NCI-H748 treated with DMSO at 0.1 percent for 48 hours (cell line): ENCODE measurements around the gene KCNN4.
A peak's percentile ranks its signal among the peaks of the same experiment; 100 is the strongest.
"Not testable (repeated sequence)": the region's sequence is repeated elsewhere in the genome, so short reads cannot be mapped to it uniquely, and the experiment has no call there.

Source experiments
- DNase-seq: peaks from one replicate; lab custom pipeline; 2025; lab: John Stamatoyannopoulos, UW

The KCNN4 gene

DNA sequence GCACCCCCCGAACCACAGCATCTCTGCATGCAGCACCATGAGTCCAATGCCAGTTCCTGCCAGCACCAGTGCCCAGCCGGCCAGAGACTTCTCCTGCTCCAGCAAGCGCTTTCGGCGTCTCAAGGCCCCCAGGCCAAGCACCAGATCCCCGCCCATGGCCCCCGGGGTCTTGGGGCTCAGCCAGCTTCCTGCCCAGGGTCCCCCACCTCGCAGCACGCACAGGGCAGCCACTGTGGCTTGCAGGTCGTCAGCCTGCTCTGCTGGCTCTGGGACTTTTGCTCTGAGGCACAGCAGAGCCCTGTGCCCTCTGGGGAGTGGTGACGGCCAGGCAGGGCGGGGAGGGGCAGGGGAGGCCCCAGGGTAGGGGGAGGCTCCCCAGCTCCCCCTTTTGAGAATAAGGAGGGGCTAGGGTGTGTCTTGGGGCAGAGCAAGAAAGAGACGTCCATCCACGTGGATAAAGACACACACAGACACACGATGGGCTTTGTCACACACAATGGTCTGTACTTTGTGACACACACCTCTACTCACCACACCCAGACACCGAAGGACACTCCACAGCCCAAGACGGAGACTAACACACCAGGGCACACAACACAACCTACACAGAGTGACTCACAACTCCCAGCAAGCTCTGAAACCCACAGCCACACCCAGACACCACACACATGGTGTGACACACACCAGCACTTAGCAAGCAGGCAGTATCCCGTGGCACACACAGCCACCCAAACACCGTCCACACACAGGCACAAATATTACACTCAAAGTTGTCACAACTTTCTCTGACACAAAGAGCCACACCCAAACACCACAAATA, at the start of gene KCNN4:
KCNN4 (minus strand) TSS at position 268 of the 820 bp plus-strand sequence; CDS start at position 156, 112 bp downstream.
- DNase-seq, result no peak

DNA sequence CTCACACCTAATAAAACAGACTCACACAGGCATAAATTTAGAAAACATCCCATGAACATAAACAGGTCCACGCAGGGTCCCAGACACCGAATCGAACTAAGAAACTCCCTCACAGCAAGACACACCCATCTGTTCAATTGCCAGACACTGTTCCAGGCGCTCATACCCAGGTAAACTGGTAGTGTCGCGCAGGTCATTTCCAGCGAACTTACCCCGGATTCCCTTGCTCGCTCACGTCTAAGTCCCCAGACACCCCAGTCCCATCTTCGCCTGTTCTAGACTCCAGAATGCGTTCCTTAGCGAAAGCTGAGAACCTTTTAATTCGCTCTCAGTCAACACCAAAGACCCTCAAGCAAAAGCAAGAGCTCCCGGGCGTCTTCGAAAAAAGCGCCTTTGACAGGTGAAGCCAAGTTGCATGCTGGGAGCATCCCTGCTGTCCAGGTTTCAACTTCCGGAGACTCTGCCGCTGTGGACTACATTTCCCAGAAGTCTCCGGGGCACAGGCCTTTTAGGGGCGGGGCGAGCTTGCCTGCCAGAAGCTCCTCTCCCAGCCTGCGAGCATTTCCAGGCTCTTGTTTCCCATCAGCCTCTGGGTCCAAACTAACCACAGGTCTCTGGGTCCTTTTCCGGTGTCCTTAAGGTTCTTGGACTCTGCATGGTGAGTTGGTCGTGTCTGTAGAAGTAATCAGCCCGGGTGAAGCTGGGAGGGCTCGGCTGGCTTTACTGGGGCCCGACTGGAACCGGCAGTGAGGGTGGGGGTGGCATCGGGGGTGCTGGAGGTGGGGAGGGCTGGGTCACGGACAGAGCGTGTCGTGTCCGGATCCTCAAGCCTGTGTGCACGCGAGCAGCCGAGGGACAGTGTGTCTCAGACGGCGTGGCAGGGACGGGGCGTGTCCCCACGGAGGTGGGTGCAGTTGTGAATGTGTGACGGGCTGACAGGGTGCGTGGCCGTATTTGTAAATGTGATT, 46.3 kb upstream of the KCNN4 start, which contains the start of gene ZNF283:
ZNF283 (plus strand) TSS at position 535 of the 968 bp plus-strand sequence. CDS start 6,184 bp downstream, outside the sequence.
- peak; percentile 88 for DNase-seq

DNA sequence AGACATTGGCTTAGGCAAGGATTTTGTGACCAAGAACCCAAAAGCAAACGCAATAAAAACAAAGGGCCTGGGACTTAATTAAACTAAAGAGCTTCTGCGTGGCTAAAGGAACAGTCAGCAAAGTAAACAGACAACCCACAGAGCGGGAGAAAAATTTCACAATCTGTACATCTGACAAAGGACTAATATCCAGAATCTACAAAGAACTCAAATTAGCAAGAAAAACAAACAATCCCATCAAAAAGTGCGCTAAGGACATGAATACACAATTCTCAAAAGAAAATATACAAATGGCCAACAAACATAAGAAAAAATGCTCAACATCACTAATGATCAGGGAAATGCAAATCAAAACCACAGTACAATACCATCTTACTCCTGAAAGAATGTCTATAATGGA, 43.8 kb upstream of the KCNN4 start:
- peak; percentile 36 for DNase-seq

DNA sequence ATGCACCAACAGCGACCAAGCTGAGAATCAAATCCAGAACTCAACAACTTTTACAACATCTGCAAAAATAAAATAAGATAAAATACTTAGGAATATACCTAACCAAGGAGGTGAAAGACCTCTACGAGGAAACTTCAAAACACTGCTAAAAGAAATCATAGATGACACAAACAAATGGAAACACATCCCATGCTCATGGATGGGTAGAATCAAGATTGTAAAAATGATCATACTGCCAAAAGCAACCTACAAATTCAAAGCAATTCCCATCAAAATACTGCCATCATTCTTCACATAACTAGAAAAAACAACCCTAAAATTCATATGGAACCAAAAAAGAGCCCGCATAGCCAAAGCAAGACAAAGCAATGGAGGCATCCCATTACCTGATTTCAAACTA, 43.1 kb upstream of the KCNN4 start:
- DNase-seq, result not testable (repeated sequence)

DNA sequence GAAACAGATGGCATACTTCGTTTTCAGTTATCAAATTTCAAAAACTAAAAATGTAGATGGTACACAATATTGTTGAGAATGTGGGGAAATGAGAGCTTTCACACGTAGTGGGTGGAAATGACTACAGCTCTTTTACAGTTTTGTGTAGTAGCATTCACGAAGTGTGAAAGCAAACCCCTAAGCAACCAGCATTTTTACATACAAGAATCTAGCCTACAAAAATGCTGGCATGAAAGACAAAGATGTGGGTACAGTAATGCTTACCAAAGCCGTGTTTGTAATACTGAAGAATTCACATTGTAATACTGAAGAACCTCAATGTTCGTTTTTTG, 40.1 kb upstream of the KCNN4 start:
- DNase-seq, result no peak

DNA sequence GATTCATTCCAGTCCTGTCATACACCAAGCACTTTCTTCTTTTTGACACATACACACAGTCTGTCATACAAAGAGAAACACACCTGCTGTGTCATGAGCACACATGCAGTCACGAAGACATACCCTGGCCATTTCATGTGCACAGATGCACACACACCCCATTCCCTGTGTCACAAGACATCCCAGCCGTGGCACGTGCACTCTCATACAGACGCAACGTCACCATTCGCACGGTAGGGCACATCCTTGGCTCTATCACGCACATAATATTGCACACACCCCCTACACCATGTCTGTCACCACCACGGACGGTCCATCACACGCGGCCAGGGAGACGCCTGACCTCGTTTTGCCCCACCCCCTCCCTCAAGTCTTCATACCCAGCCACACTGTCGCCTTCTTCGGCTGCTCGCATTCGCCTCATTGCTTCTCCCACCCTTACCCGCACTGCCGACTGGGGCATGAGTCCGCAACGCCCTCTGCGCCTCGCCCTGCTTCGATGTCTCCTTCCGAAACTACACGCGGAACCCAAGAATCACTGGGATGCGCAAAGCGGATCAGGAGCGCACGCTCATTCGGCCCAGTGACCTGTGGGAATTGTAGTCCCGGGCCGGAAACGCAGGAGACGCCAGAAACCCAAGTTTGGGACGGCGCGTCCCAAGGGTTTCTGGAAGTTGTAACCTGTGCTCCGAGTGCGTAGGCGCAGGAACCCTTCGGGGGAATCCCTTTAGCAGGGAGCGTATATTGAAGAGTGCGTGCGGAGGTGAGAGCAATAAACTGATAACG, 39.5 kb upstream of the KCNN4 start:
- no peak for DNase-seq

DNA sequence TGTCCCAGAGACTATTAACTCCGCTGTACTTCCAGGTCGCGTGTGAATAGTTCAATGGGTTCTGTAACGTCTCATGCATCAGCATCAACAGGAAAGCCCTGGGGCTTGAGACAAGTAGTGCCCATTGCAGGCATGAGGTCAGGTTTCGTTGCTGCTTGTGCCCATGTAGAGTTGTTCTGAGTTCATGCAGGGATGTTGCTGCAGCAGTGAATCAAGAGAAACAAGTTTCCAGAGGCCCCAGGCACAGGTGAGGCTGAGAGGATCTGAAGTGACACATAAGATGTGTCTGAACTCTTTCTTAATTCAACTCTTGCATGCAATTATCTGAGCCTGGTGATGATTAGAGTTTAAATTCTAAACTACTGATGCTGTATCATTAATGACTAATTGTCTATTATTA, 37.7 kb upstream of the KCNN4 start:
- DNase-seq, result no peak

DNA sequence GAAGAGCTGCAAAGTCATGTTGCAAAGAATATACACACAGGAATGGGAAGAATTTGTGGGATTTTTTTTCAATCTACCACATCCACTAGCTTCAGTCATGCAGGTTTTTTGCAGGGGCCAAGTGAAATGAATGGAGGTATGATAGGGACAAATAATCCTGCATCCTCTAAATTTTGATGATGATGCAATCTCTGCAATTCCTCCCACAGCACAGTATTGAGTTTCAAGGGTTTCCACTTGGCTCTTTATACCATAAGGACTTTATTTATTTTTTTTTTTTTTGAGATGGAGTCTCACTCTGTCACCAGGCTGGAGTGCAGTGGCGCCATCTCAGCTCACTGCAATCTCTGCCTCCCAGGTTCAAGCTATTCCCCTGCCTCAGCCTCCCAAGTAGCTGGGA, 36.7 kb upstream of the KCNN4 start:
- not testable (repeated sequence) for DNase-seq

DNA sequence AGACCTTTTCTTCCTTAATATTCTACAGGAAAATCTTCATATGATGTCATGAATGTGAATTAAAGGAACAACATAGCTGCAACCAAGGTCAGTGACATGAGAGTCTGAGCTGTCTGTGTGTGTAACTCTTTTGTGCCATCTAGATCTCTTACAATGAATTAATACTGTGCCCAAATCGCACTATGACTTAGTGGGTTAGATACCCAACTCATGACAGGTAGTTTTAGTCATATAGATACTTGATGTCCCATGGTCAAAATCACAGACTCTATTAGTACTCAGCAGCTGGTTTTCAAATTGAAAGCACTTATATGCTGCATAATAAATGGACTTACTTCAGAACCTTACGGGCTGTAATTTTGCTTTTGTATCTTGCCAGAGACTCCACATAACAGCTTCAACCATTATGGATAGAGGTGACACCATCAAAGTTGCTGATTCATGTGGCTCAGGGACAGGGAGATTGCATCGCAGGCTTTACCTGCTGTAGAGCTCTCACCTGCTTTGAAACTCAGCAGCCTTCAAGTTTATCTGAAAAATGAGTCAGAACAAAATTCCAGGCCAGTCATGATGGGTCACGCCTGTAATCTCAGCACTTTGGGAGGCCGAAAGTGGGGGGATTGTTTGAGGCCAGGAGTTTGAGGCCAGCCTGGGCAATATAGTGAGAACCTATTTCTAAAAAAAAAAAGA, 34.0 kb upstream of the KCNN4 start:
- no peak for DNase-seq

DNA sequence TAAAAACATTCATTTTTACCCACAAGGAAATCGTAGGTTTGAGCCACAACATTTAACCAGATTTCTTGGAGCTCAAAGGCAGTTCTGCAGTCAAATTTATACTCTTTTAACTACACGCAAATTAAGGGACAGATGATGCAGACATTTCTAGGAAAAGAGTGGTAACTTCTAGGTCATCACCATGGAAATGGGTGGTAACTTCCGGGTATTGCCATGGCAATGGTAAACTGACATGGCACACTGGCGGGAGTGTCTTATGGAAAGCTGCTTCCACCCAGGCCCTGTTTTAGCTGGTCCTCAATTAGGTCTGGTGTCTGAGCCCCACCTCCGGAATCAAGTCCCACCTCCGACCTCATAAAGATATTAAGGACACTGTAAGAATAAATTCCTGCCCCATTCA, 31.9 kb upstream of the KCNN4 start:
- no peak for DNase-seq

DNA sequence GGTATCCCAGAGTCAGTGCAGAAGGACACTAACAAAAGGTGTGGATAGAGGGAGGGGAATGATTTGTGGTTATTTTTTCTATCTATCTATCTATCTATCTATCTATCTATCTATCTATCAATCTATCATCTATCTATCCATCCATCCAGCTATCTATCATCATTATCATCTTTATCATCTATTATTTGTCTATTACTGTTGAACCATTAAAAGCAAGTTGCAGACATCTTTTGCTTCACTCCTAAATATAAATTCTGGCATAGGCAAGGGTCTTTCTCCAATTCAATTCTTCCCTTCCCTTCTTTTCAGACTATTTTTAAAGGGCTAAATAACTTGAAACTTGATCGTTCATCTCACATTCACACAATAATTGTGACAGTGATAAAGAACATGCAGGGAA, 31.5 kb upstream of the KCNN4 start:
- no peak for DNase-seq

DNA sequence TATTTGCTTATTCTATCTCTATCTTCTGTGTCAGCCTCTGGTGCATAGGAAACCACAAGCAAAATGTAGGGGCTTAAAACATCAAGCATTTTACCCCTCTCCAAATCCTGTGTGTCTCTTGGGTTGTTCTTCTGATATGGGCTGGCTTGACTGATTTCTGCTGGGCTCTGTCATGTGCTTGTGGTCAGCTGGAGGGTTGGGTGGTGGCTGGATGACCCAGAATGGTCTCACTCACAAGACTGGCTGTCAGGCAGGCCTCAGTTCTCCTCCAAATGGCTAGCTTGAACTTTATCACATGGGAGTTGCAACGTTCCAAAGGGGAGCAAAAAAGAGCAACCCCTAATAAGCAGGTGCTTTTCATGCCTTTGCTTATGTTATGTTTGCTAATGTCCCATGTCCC, 31.1 kb upstream of the KCNN4 start:
- DNase-seq, result no peak

DNA sequence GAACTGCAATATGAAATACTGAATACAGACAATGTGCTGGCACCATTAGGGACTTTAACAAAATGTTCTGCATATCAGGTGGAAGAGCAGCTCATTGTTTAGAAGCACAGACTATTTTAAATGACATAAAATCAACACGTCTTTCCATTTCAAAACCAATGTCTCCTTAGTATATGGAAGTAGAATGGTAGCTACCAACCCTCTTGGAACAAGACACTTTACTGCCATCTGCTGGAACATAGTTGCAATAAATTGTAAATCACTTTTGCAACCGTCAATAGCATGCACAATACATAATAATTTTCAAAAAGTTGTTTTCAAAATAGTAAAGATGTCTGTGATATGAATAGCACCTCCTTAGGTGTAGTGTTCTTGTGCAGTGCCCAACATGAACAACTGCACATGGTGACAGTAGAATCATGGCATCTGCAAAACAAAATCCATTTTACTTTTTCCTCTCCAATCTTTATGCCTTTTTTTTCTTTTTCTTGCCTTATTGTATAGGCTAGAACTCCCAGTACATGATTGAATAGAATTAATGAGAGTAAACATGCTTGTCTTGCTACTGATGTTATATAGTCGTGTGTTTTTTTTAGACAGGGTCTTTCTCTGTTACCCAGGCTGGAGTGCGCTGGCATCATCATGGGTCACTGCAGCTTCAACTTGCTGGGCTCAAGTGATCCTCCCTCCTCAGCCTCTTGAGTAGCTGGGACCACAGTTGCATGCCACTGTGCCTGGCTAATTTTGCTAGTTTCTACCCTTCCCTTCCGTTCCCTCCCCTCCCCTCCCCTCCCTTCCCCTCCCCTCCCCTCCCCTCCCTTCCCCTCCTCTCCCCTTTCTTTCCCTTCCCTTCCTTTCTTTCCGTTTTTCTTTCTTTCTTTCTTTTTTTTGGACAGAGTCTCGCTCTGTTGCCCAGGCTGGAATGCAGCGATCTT, 29.3 kb upstream of the KCNN4 start:
- peak; percentile 64 for DNase-seq

DNA sequence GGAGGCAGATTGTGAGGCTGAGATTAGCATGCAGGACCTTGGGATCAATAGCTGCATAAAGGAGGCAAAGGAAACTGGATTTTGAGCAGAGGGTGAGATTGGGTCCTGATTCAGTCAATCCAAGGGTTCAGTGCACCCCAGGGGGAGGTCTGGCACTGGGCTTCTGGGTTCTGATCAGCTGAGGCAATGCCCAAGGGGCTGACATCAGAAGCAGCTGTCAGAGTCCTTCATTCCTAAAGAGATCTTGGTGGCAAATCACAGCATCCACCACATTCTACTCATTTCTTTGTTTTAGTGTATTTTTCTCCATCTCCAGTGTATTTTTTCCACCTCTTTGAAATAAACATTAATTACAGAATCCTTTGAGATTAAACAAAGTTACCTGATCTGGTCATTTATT, 26.9 kb upstream of the KCNN4 start:
- no peak for DNase-seq

DNA sequence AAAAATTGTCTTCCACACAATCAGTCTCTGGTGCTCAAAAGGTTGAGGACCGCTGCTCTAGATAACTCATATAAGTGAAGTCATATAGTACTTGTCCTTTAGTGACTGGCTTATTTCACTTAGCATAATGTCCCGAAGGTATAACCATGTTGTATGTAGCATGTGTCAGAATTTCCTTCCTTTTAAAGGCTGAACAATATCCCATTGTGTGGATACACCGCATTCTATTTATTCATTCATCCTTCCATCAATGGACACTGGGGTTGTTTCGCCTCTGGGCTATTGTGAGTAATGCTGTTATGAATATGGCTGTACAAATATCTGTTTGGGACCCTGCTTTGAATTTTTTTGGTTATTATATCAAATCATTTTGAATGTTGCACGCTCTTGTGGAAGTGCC, 26.1 kb upstream of the KCNN4 start:
- no peak for DNase-seq

DNA sequence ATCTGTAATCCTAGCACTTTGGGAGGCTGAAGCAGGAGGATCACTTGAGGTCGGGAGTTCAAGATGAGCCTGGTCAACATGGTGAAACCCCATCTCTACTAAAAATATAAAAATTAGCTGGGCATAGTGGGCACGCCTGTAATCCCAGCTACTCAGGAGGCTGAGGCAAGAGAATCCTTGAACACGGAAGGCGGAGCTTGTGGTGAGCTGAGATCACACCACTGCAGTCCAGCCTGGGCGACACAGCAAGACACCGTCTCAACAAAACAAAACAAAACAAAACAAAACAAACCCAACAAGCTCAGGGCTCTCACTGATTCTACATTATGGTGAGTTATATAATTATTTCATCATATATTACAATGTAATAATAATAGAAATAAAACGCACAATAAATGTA, 25.6 kb upstream of the KCNN4 start:
- DNase-seq, result not testable (repeated sequence)

DNA sequence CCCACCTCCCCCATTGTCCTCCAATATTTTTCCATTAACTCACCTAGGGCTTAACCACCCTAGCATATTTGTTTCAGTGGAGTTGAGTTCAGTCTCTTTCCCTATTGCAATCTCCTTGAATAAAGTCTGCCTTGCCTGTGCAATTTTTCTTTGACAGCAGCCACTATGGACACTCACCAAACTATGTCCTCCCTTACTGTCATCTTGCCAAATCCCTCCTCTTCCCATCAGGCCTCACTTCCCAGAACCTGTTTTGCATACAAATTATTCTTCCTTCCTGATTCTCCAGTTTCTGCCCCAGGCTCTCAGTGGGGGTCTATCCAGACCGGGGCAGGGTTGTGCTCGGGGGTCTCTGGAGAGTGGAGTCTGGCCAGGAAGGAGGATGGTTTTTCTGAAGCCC, 23.7 kb upstream of the KCNN4 start:
- DNase-seq, result no peak

DNA sequence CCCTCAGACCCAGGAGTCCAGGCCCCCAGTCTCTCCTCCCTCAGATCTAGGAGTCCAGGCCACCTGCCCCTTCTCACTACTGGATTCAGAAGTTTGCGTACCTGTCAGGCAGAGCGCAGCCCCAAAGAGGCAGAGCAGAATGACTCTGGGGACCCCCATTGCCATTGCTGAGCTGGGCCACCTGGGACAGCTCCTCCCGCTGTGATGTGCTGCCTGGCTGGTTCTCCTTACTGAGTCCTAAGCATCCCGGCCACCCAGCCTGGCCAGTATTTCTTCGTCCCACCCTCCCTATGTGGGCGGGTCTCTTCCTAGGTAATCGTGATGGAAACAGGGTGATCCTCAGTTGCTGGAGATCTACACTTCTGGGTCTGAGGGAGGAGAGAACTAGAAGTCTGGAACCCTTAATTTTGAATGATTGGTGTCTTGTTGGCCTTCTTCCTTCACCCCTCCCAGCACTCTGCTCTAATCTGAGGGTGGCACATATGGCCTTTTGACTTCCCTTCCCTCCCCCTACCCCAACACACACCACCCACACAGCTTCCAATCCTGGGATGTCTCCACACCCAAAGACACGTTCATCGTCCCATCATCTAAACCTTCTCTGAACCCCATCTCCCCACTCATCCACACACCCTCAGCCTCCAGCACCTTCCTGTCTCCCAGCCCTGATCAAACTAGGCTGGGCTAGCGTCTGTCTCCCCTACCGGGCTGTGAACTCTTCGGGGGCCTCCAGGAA, 21.6 kb upstream of the KCNN4 start, which contains the start of gene LYPD5:
LYPD5 (minus strand) TSS at position 232 of the 736 bp plus-strand sequence; CDS start at position 165, 67 bp downstream.
- DNase-seq, result no peak

DNA sequence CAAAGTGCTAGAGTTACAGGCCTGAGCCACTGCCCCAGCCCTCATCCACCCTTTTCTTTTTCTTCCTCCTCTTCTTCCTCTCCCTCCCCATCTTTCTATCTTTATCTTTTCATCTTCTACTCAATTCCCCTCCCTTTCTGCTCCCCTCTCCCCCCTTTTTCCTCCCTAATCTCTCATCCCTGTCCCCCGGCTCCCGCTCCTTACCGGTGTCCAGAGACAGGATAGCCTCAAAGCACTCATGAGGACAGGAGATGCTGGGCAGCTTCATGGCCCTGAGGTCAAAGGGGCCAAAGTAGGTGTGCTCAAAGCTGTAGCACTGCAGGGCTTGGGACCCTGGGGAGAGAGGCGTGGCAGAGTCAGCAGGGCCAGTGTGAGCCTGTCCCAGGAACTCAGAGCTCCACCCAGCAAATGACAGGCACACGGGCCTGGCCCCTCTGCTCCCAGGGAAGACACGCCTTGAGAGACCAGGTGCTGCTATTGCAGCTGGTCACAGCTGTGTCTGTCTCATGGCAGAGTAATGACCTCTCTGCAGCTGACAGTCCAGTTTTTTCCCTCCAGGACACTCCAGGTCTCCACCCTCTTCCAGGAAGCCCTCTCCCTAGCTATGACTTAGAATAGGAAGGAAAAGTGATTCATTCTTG, 18.8 kb upstream of the KCNN4 start:
- no peak for DNase-seq
